H1 (cell line): ENCODE results near the gene MIB2.
"Not testable (repeated sequence)": the region's sequence is repeated elsewhere in the genome, so short reads cannot be mapped to it uniquely, and the experiment has no call there.

Experiments
- CHD1 ChIP-seq: IDR thresholded peaks from 2 replicates; pipeline ENCODE4 v1.6.1; 2012; ENCODE audit warnings: low read depth, low read length, improper control_type of control experiment
- CTCF ChIP-seq, 3 experiments: IDR thresholded peaks; 1 replicate in 2 of 3; 2 replicates in 1 of 3; pipeline versions ENCODE4 v1.5.1 to v1.6.1; 2011; ENCODE audit warnings: low read length in 3 of 3, mild to moderate bottlenecking in 3 of 3, inconsistent platforms in 2 of 3, low read depth in 1 of 3, moderate library complexity in 1 of 3; ENCODE audit not compliant: insufficient read depth in 1 of 3; ENCODE audit errors: control extremely low read depth in 1 of 3
- JUND ChIP-seq: IDR thresholded peaks from 2 replicates; pipeline ENCODE4 v1.6.1; 2011; ENCODE audit warnings: mild to moderate bottlenecking, improper control_type of control experiment, low read length
- RAD21 ChIP-seq, 2 experiments: IDR thresholded peaks in 1 of 2; conservative IDR thresholded peaks in 1 of 2; 2 replicates each; pipeline ENCODE4 v1.6.1; 2011; ENCODE audit warnings: low read depth in 2 of 2, low read length in 2 of 2, improper control_type of control experiment in 1 of 2, inconsistent platforms in 1 of 2, mild to moderate bottlenecking in 1 of 2, moderate library complexity in 1 of 2
- SIN3A ChIP-seq, 2 experiments: IDR thresholded peaks in 1 of 2; conservative IDR thresholded peaks in 1 of 2; 2 replicates each; pipeline ENCODE4 v1.6.1; 2011 to 2012; ENCODE audit warnings: low read length in 2 of 2, improper control_type of control experiment in 1 of 2, low read depth in 1 of 2, mild to moderate bottlenecking in 1 of 2
- SUZ12 ChIP-seq: fragments of 200-600 bp; sonication (generic); IDR thresholded peaks from 2 replicates; pipeline ENCODE4 v1.6.1; 2012; ENCODE audit warnings: mild to moderate bottlenecking, inconsistent platforms, low read length, moderate library complexity, mixed read lengths
- YY1 ChIP-seq: IDR thresholded peaks from 2 replicates; pipeline ENCODE4 v1.6.1; 2011; ENCODE audit warnings: low read depth, mild to moderate bottlenecking, low read length

GRCh38 chr1:1662830-1663560, 47.7 kb downstream of the MIB2 start:
- TF ChIP-seq SIN3A (conservative IDR thresholded peaks at IDR 0.05 in 1 of 2, IDR thresholded peaks at IDR 0.05 in 1 of 2; ENCODE audit: low read depth in 1 of 2, low read length in 2 of 2); SUZ12; RAD21 (IDR thresholded peaks at IDR 0.05 in 1 of 2, conservative IDR thresholded peaks at IDR 0.05 in 1 of 2; ENCODE audit: low read depth in 2 of 2, low read length in 2 of 2); CHD1; CTCF (IDR thresholded peaks at IDR 0.05; ENCODE audit: control extremely low read depth in 1 of 3, insufficient read depth in 1 of 3, low read depth in 1 of 3, low read length in 3 of 3); JUND; YY1: not testable (repeated sequence)
